ENCODE data around the gene TMEM266.

TMEM266 gene

DNA sequence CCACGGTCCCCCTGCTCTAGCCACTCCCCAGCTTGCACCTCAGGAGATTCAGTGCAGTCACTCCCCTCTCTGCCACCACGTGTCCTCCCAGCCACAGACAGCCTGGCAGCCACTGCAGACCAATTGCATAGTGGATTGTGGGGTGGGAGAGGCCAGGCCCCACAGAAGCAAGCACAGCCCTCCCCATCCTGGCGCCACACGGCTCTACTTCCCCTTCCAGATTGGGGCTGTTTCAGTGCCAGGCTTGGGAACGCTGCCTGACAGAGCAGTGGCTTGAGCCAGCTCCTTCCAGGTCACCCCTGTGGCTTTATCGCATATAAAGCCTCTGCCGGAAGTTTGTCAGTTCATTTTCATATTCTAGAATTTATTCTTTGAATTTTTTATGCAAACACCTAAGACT lies 90.7 kb downstream of the TMEM266 start:
- no peak overlapping the region for H3K27ac ChIP-seq (ENCODE audit: extremely low read depth, low read depth, low read length)
- no peak overlapping the region for H3K4me3 ChIP-seq (ENCODE audit: low read depth, low read length)
- no peaks in the 10 kb centered on the region for H3K9me3 ChIP-seq (ENCODE audit: control insufficient read depth, insufficient read depth, low read depth, low read length)
- TF ChIP-seq ZNF843 (tag by site-specific recombination; IDR thresholded peaks at IDR 0.05), result no peak
- TF ChIP-seq, protein P1, sequence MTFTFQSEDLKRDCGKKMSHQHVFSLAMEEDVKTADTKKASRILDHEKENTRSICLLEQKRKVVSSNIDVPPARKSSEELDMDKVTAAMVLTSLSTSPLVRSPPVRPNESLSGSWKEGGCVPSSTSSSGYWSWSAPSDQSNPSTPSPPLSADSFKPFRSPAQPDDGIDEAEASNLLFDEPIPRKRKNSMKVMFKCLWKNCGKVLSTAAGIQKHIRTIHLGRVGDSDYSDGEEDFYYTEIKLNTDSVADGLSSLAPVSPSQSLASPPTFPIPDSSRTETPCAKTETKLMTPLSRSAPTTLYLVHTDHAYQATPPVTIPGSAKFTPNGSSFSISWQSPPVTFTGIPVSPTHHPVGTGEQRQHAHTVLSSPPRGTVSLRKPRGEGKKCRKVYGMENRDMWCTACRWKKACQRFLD (tag by site-specific recombination; IDR thresholded peaks at IDR 0.05), result no peak
- TF ChIP-seq ZNF121 (tag by site-specific recombination; IDR thresholded peaks at IDR 0.05), result no peak
- TF ChIP-seq, protein P2, sequence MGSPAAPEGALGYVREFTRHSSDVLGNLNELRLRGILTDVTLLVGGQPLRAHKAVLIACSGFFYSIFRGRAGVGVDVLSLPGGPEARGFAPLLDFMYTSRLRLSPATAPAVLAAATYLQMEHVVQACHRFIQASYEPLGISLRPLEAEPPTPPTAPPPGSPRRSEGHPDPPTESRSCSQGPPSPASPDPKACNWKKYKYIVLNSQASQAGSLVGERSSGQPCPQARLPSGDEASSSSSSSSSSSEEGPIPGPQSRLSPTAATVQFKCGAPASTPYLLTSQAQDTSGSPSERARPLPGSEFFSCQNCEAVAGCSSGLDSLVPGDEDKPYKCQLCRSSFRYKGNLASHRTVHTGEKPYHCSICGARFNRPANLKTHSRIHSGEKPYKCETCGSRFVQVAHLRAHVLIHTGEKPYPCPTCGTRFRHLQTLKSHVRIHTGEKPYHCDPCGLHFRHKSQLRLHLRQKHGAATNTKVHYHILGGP (tag by site-specific recombination; IDR thresholded peaks at IDR 0.05), result no peak
- TF ChIP-seq ZNF184 (tag by site-specific recombination; IDR thresholded peaks at IDR 0.05), result no peak
- no peak for TF ChIP-seq ZNF529 (tag by site-specific recombination; IDR thresholded peaks at IDR 0.05; ENCODE audit: insufficient replicate concordance)
- TF ChIP-seq, protein P3, sequence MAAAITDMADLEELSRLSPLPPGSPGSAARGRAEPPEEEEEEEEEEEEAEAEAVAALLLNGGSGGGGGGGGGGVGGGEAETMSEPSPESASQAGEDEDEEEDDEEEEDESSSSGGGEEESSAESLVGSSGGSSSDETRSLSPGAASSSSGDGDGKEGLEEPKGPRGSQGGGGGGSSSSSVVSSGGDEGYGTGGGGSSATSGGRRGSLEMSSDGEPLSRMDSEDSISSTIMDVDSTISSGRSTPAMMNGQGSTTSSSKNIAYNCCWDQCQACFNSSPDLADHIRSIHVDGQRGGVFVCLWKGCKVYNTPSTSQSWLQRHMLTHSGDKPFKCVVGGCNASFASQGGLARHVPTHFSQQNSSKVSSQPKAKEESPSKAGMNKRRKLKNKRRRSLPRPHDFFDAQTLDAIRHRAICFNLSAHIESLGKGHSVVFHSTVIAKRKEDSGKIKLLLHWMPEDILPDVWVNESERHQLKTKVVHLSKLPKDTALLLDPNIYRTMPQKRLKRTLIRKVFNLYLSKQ (tag by site-specific recombination; IDR thresholded peaks at IDR 0.05; ENCODE audit: borderline replicate concordance), result no peak
- TF ChIP-seq ZNF146 (tag by site-specific recombination; IDR thresholded peaks at IDR 0.05), result no peak
- no peak for TF ChIP-seq ZSCAN16 (tag by site-specific recombination; IDR thresholded peaks at IDR 0.05)
- TF ChIP-seq ZNF610 (tag by site-specific recombination; IDR thresholded peaks at IDR 0.05; ENCODE audit: borderline replicate concordance), result no peak
- TF ChIP-seq, protein P4, sequence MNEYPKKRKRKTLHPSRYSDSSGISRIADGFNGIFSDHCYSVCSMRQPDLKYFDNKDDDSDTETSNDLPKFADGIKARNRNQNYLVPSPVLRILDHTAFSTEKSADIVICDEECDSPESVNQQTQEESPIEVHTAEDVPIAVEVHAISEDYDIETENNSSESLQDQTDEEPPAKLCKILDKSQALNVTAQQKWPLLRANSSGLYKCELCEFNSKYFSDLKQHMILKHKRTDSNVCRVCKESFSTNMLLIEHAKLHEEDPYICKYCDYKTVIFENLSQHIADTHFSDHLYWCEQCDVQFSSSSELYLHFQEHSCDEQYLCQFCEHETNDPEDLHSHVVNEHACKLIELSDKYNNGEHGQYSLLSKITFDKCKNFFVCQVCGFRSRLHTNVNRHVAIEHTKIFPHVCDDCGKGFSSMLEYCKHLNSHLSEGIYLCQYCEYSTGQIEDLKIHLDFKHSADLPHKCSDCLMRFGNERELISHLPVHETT (tag by site-specific recombination; IDR thresholded peaks at IDR 0.05), result no peak
- H3K4me1 ChIP-seq (ENCODE audit: control insufficient read depth, insufficient read depth, low read length), result peaks cover 3% of the 10 kb centered on the region; the same call in 1 of the 2 replicates
- ChIA-PET POLR2A (interaction anchor here (1.0 kb wide), 1 partner anchor 19 kb away, joined by 4 read pairs; no protein-coding TSS in a partner anchor), CTCF (interaction anchor here (0.6 to 6.6 kb wide), 26 partner anchors 11 to 1393 kb away, joined by 3 to 107 read pairs (median 3); partner anchors contain the start of gene TMEM266)
- no peaks in the 10 kb centered on the region for H3K36me3 ChIP-seq (ENCODE audit: control insufficient read depth in 2 of 2, insufficient read depth in 1 of 2, low read length in 2 of 2)

DNA sequence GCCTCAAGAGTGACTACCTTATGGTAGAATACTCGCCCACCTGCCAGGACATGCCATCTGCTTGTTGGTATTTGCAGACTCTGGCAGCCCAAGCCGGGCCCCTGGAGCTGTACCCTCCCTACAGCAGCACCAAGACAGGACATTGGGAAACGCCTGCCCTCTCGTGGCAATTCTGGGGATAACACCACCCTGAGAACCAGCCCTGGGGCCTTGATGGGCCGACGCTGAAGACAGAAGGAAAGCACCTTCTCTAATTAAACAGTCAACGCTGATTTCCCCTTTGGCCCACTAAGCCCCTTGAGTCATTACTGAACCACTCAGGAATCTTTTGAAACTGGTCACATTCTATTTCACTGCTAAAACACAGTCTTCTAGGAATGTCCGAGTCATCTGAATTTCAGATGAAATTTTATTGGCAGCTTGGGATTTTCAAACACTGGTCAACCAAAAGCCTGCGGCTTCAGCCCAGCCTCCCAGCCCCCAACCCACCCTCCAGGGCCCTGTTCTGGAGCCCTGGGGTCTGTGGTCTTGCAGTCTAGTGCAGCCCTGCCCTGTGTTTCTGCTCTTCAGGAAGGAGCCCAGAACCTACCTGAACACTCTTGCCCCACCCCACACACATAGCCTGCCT lies 91.3 kb downstream of the TMEM266 start:
- POLR2A ChIA-PET, result no interaction called here
- H3K36me3 ChIP-seq (ENCODE audit: control insufficient read depth in 2 of 2, insufficient read depth in 1 of 2, low read length in 2 of 2), result no peaks in the 10 kb centered on the region
- TF ChIP-seq ZNF239 (tag by site-specific recombination; IDR thresholded peaks at IDR 0.05) (no peak), ZNF654 (tag by site-specific recombination; IDR thresholded peaks at IDR 0.05; ENCODE audit: low read depth) (peak; percentile 64), ZNF610 (tag by site-specific recombination; IDR thresholded peaks at IDR 0.05; ENCODE audit: borderline replicate concordance) (no peak), ZNF660 (tag by site-specific recombination; IDR thresholded peaks at IDR 0.05) (0 out of 2 replicates have a peak, but pooled peaks have one; percentile 66), SP7 (tag by site-specific recombination; IDR thresholded peaks at IDR 0.05) (peak; percentile 36), ZNF335 (tag by site-specific recombination; conservative IDR thresholded peaks at IDR 0.05) (peak; percentile 35; the same call in 1 of the 2 replicates), ZXDB (tag by site-specific recombination; IDR thresholded peaks at IDR 0.05) (0 out of 2 replicates have a peak, but pooled peaks have one; percentile 22)
- TF ChIP-seq, protein P5, sequence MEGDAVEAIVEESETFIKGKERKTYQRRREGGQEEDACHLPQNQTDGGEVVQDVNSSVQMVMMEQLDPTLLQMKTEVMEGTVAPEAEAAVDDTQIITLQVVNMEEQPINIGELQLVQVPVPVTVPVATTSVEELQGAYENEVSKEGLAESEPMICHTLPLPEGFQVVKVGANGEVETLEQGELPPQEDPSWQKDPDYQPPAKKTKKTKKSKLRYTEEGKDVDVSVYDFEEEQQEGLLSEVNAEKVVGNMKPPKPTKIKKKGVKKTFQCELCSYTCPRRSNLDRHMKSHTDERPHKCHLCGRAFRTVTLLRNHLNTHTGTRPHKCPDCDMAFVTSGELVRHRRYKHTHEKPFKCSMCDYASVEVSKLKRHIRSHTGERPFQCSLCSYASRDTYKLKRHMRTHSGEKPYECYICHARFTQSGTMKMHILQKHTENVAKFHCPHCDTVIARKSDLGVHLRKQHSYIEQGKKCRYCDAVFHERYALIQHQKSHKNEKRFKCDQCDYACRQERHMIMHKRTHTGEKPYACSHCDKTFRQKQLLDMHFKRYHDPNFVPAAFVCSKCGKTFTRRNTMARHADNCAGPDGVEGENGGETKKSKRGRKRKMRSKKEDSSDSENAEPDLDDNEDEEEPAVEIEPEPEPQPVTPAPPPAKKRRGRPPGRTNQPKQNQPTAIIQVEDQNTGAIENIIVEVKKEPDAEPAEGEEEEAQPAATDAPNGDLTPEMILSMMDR (tag by site-specific recombination; IDR thresholded peaks at IDR 0.05), result peak; percentile 57; the same call in 1 of the 2 replicates
- TF ChIP-seq, protein P6, sequence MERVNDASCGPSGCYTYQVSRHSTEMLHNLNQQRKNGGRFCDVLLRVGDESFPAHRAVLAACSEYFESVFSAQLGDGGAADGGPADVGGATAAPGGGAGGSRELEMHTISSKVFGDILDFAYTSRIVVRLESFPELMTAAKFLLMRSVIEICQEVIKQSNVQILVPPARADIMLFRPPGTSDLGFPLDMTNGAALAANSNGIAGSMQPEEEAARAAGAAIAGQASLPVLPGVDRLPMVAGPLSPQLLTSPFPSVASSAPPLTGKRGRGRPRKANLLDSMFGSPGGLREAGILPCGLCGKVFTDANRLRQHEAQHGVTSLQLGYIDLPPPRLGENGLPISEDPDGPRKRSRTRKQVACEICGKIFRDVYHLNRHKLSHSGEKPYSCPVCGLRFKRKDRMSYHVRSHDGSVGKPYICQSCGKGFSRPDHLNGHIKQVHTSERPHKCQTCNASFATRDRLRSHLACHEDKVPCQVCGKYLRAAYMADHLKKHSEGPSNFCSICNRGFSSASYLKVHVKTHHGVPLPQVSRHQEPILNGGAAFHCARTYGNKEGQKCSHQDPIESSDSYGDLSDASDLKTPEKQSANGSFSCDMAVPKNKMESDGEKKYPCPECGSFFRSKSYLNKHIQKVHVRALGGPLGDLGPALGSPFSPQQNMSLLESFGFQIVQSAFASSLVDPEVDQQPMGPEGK (tag by site-specific recombination; IDR thresholded peaks at IDR 0.05), result 0 out of 2 replicates have a peak, but pooled peaks have one; percentile 27
- H3K9me3 ChIP-seq (ENCODE audit: control insufficient read depth, insufficient read depth, low read depth, low read length), result no peaks in the 10 kb centered on the region
- CTCF ChIA-PET, result interaction anchor here (0.6 to 6.6 kb wide), 24 partner anchors 10 to 860 kb away, joined by 3 to 107 read pairs (median 4); partner anchors contain the start of gene TMEM266
- no peak overlapping the region for H3K27ac ChIP-seq (ENCODE audit: extremely low read depth, low read depth, low read length)
- H3K4me3 ChIP-seq (ENCODE audit: low read depth, low read length), result no peak overlapping the region
- H3K4me1 ChIP-seq (ENCODE audit: control insufficient read depth, insufficient read depth, low read length), result peaks cover 3% of the 10 kb centered on the region; the same call in 1 of the 2 replicates
